ENCODE results near the gene CCL14.
"Not testable (repeated sequence)": the region's sequence is repeated elsewhere in the genome, so short reads cannot be mapped to it uniquely, and the experiment has no call there.

CCL14 gene

DNA sequence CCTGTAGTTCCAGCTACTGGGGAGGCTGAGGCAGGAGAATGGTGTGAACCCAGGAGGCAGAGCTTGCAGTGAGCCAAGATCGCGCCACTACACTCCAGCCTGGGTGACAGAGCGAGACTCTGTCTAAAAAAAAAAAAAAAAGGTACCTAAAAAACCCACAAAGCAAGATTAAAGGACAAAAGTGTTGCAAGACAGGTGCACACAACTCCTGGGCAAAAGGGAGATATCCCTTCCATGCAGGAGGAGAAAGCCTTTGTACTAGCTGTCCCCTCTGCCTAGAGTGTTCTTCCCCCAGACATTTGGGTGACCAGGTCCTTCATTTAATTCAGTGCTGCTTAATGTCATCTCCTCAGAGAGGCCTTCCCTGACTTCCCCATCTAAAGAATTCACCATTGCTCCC is 48.0 kb downstream of the CCL14 start:
- DNase-seq = not testable (repeated sequence)

DNA sequence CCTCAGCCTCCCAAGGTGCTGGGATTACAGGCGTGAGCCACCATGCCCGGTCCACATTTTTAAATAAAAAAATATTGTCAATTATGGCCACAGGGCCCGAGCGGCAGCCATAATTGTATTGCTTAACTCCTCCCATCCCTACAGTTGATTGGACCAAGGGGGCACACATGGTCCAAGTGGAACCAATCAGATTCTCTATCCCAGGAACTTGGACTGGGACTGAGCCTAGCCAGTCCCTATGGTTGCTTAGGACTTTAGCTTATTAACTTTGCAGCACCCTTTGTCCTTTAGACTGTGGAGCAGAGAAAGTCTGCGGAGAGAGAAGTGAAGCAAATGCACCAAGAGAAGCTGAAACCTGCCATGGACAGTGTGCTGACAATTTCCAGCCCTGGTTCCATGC is 50.5 kb downstream of the CCL14 start:
- no peak for DNase-seq

DNA sequence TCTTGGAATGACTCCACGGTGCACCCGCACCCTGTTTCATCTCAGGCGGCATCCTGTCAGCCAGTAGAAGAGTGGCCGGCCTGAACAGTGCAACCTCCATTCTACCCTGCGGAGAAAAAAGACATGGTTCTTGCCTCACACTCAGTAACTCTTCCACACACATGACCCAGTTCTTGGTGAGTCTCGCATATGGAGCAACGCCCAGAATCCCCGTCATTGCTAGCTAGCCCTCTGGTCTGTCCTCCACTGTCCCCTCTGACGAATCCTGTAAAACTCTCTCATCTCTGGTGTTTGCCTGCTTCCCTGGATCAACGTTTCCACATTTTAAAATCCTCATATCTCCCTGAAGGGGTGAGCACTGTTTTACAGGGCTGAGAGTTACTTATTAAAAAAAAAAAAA is 51.8 kb downstream of the CCL14 start:
- DNase-seq = no peak
